Measurements from ENCODE around the gene GRB2.
"Not testable (repeated sequence)": the region's sequence is repeated elsewhere in the genome, so short reads cannot be mapped to it uniquely, and the experiment has no call there.

Gene GRB2

GRCh38 chr17:75301049-75301448, 104.4 kb downstream of the GRB2 start:
- no peak overlapping the region for H3K14ac ChIP-seq (ENCODE audit: low read length)
- H3K27me3 ChIP-seq (ENCODE audit: control insufficient read depth in 3 of 3, insufficient read depth in 3 of 3, low read depth in 1 of 3, low read length in 3 of 3) = no peaks in the 10 kb centered on the region
- H3K23ac ChIP-seq (ENCODE audit: low read depth, low read length, poor library complexity) = no peak overlapping the region
- no peaks in the 10 kb centered on the region for H3K36me3 ChIP-seq (replicated peaks in 1 of 2; ENCODE audit: control insufficient read depth in 2 of 2, insufficient read depth in 2 of 2, low read length in 2 of 2)
- H4K91ac ChIP-seq (ENCODE audit: low read depth, low read length, poor library complexity) = no peak overlapping the region
- H3K9me3 ChIP-seq (replicated peaks in 1 of 2; ENCODE audit: control insufficient read depth in 2 of 2, insufficient read depth in 1 of 2, low read depth in 1 of 2, low read length in 2 of 2) = no peaks in the 10 kb centered on the region
- no peaks in the 10 kb centered on the region for H3K4me1 ChIP-seq (ENCODE audit: control insufficient read depth in 2 of 2, insufficient read depth in 1 of 2, low read depth in 1 of 2, low read length in 2 of 2)
- H3K79me1 ChIP-seq (ENCODE audit: low read depth, low read length) = no peaks in the 10 kb centered on the region
- no peak overlapping the region for H2BK12ac ChIP-seq (ENCODE audit: low read length)
- H2BK120ac ChIP-seq (ENCODE audit: low read depth, low read length) = no peak overlapping the region
- no peak overlapping the region for H3K4ac ChIP-seq (ENCODE audit: low read length)
- H3K4me3 ChIP-seq (ENCODE audit: low read length in 2 of 2) = no peak overlapping the region
- H2BK15ac ChIP-seq (ENCODE audit: low read length) = no peak overlapping the region
- no peak overlapping the region for H4K8ac ChIP-seq (ENCODE audit: low read depth, low read length)
- H3K4me2 ChIP-seq (ENCODE audit: insufficient read depth, low read length, poor library complexity, severe bottlenecking) = no peak overlapping the region
- peak overlapping the region; percentile 56 for H2AK5ac ChIP-seq (ENCODE audit: low read depth, low read length)
- no peak overlapping the region for H3K27ac ChIP-seq (replicated peaks; ENCODE audit: low read length)
- no peak for DNase-seq (ENCODE audit: low spot score)
- no peak overlapping the region for H3K18ac ChIP-seq (ENCODE audit: low read length)
- H3K9ac ChIP-seq (ENCODE audit: low read depth, low read length, poor library complexity) = no peak overlapping the region
- H2BK5ac ChIP-seq (ENCODE audit: low read length) = no peak overlapping the region
- WGBS, 2 donors (ENCODE audit: extremely low coverage in 2 of 2, insufficient read length in 2 of 2, insufficient replicate concordance in 1 of 2) = no CpG with 5 or more reads among the region's 9 CpGs
- no peak overlapping the region for H2AFZ ChIP-seq (ENCODE audit: low read length)

GRCh38 chr17:75300280-75300679, 105.2 kb downstream of the GRB2 start:
- H3K4me2 ChIP-seq (ENCODE audit: insufficient read depth, low read length, poor library complexity, severe bottlenecking) = no peak overlapping the region
- no peaks in the 10 kb centered on the region for H3K4me1 ChIP-seq (ENCODE audit: control insufficient read depth in 2 of 2, insufficient read depth in 1 of 2, low read depth in 1 of 2, low read length in 2 of 2)
- H3K36me3 ChIP-seq (replicated peaks in 1 of 2; ENCODE audit: control insufficient read depth in 2 of 2, insufficient read depth in 2 of 2, low read length in 2 of 2) = no peaks in the 10 kb centered on the region
- H4K91ac ChIP-seq (ENCODE audit: low read depth, low read length, poor library complexity) = no peak overlapping the region
- H3K4ac ChIP-seq (ENCODE audit: low read length) = no peak overlapping the region
- no peak overlapping the region for H2BK120ac ChIP-seq (ENCODE audit: low read depth, low read length)
- H4K8ac ChIP-seq (ENCODE audit: low read depth, low read length) = no peak overlapping the region
- no peak overlapping the region for H2BK5ac ChIP-seq (ENCODE audit: low read length)
- H3K27me3 ChIP-seq (ENCODE audit: control insufficient read depth in 3 of 3, insufficient read depth in 3 of 3, low read depth in 1 of 3, low read length in 3 of 3) = no peaks in the 10 kb centered on the region
- no CpG with 5 or more reads among the region's 7 CpGs for WGBS, 2 donors (ENCODE audit: extremely low coverage in 2 of 2, insufficient read length in 2 of 2, insufficient replicate concordance in 1 of 2)
- H2AFZ ChIP-seq (ENCODE audit: low read length) = no peak overlapping the region
- no peak overlapping the region for H2BK12ac ChIP-seq (ENCODE audit: low read length)
- no peak overlapping the region for H2BK15ac ChIP-seq (ENCODE audit: low read length)
- H3K9ac ChIP-seq (ENCODE audit: low read depth, low read length, poor library complexity) = no peak overlapping the region
- H3K18ac ChIP-seq (ENCODE audit: low read length) = no peak overlapping the region
- H3K4me3 ChIP-seq (ENCODE audit: low read length in 2 of 2) = no peak overlapping the region
- no peak overlapping the region for H3K14ac ChIP-seq (ENCODE audit: low read length)
- no peaks in the 10 kb centered on the region for H3K79me1 ChIP-seq (ENCODE audit: low read depth, low read length)
- no peak overlapping the region for H3K23ac ChIP-seq (ENCODE audit: low read depth, low read length, poor library complexity)
- no peak for DNase-seq (ENCODE audit: low spot score)
- no peak overlapping the region for H3K27ac ChIP-seq (replicated peaks; ENCODE audit: low read length)
- H2AK5ac ChIP-seq (ENCODE audit: low read depth, low read length) = no peak overlapping the region
- no peaks in the 10 kb centered on the region for H3K9me3 ChIP-seq (replicated peaks in 1 of 2; ENCODE audit: control insufficient read depth in 2 of 2, insufficient read depth in 1 of 2, low read depth in 1 of 2, low read length in 2 of 2)

- no peak for DNase-seq (ENCODE audit: low spot score)
- no peak overlapping the region for H3K4ac ChIP-seq (ENCODE audit: low read length)
- no peak overlapping the region for H3K14ac ChIP-seq (ENCODE audit: low read length)
- no peak overlapping the region for H3K4me2 ChIP-seq (ENCODE audit: insufficient read depth, low read length, poor library complexity, severe bottlenecking)
- H2BK12ac ChIP-seq (ENCODE audit: low read length) = no peak overlapping the region
- H4K91ac ChIP-seq (ENCODE audit: low read depth, low read length, poor library complexity) = no peak overlapping the region
- no peaks in the 10 kb centered on the region for H3K9me3 ChIP-seq (replicated peaks in 1 of 2; ENCODE audit: control insufficient read depth in 2 of 2, insufficient read depth in 1 of 2, low read depth in 1 of 2, low read length in 2 of 2)
- no peak overlapping the region for H2BK15ac ChIP-seq (ENCODE audit: low read length)
- H3K27ac ChIP-seq (replicated peaks; ENCODE audit: low read length) = no peak overlapping the region
- H2AK5ac ChIP-seq (ENCODE audit: low read depth, low read length) = no peak overlapping the region
- no peak overlapping the region for H4K8ac ChIP-seq (ENCODE audit: low read depth, low read length)
- H3K9ac ChIP-seq (ENCODE audit: low read depth, low read length, poor library complexity) = no peak overlapping the region
- H2AFZ ChIP-seq (ENCODE audit: low read length) = no peak overlapping the region
- H3K27me3 ChIP-seq (ENCODE audit: control insufficient read depth in 3 of 3, insufficient read depth in 3 of 3, low read depth in 1 of 3, low read length in 3 of 3) = no peaks in the 10 kb centered on the region
- no peaks in the 10 kb centered on the region for H3K79me1 ChIP-seq (ENCODE audit: low read depth, low read length)
- no peak overlapping the region for H3K18ac ChIP-seq (ENCODE audit: low read length)
- no peaks in the 10 kb centered on the region for H3K4me1 ChIP-seq (ENCODE audit: control insufficient read depth in 2 of 2, insufficient read depth in 1 of 2, low read depth in 1 of 2, low read length in 2 of 2)
- no peaks in the 10 kb centered on the region for H3K36me3 ChIP-seq (replicated peaks in 1 of 2; ENCODE audit: control insufficient read depth in 2 of 2, insufficient read depth in 2 of 2, low read length in 2 of 2)
- H2BK120ac ChIP-seq (ENCODE audit: low read depth, low read length) = no peak overlapping the region
- H3K23ac ChIP-seq (ENCODE audit: low read depth, low read length, poor library complexity) = no peak overlapping the region
- WGBS, 2 donors (ENCODE audit: extremely low coverage in 2 of 2, insufficient read length in 2 of 2, insufficient replicate concordance in 1 of 2) = no CpG with 5 or more reads among the region's 8 CpGs
- no peak overlapping the region for H3K4me3 ChIP-seq (ENCODE audit: low read length in 2 of 2)
- H2BK5ac ChIP-seq (ENCODE audit: low read length) = no peak overlapping the region
Measured at GRCh38 chr17:75295201-75296158, 110.0 kb downstream of the GRB2 start.

GRCh38 chr17:75292810-75293448, 112.5 kb downstream of the GRB2 start:
- H3K4me1 ChIP-seq (ENCODE audit: control insufficient read depth in 2 of 2, insufficient read depth in 1 of 2, low read depth in 1 of 2, low read length in 2 of 2); H3K79me1 ChIP-seq (ENCODE audit: low read depth, low read length); H3K18ac ChIP-seq (ENCODE audit: low read length); H3K36me3 ChIP-seq (replicated peaks in 1 of 2; ENCODE audit: control insufficient read depth in 2 of 2, insufficient read depth in 2 of 2, low read length in 2 of 2); H3K4me3 ChIP-seq (ENCODE audit: low read length in 2 of 2); H3K9me3 ChIP-seq (replicated peaks in 1 of 2; ENCODE audit: control insufficient read depth in 2 of 2, insufficient read depth in 1 of 2, low read depth in 1 of 2, low read length in 2 of 2); H4K91ac ChIP-seq (ENCODE audit: low read depth, low read length, poor library complexity); H4K8ac ChIP-seq (ENCODE audit: low read depth, low read length); H3K4ac ChIP-seq (ENCODE audit: low read length); H2AFZ ChIP-seq (ENCODE audit: low read length); H2BK120ac ChIP-seq (ENCODE audit: low read depth, low read length); H3K9ac ChIP-seq (ENCODE audit: low read depth, low read length, poor library complexity); H2BK5ac ChIP-seq (ENCODE audit: low read length); H3K4me2 ChIP-seq (ENCODE audit: insufficient read depth, low read length, poor library complexity, severe bottlenecking); H3K14ac ChIP-seq (ENCODE audit: low read length); H2AK5ac ChIP-seq (ENCODE audit: low read depth, low read length); H2BK15ac ChIP-seq (ENCODE audit: low read length); H2BK12ac ChIP-seq (ENCODE audit: low read length); H3K23ac ChIP-seq (ENCODE audit: low read depth, low read length, poor library complexity); H3K27me3 ChIP-seq (ENCODE audit: control insufficient read depth in 3 of 3, insufficient read depth in 3 of 3, low read depth in 1 of 3, low read length in 3 of 3); H3K27ac ChIP-seq (replicated peaks; ENCODE audit: low read length); DNase-seq (ENCODE audit: low spot score): not testable (repeated sequence)
- no CpG with 5 or more reads among the region's 16 CpGs for WGBS, 2 donors (ENCODE audit: extremely low coverage in 2 of 2, insufficient read length in 2 of 2, insufficient replicate concordance in 1 of 2)

Measured in neuronal stem cell (in vitro differentiated cells).